HepG2 (cell line): ENCODE results near the gene BCL7A. TPM values are rescaled to one million over a fixed set of nuclear protein-coding genes. Genes with fewer than 3 reads are reported as not detected.

Experiments used
- ATAC-seq: fragments of 200-7000 bp; cut with Tn5 transposase; 3 replicates; pipeline ENCODE4 v1.9.1; 2020; ENCODE audit warnings: mild to moderate bottlenecking, moderate library complexity
- BruUV-seq: library from RNA; stranded (reverse); fragments of 400-500 nt; replicated peaks from 2 replicates; lab custom pipeline; 2021; lab: Mats Ljungman, UMichigan
- CTCF ChIA-PET: fragments of 300-600 bp; formaldehyde crosslinking; extraction: SDS; loops from one replicate; lab custom pipeline; 2021; ENCODE audit warnings: low total read pairs, inconsistent platforms, low intra/inter-chr PET ratio; lab: Yijun Ruan, JAX
- POLR2A ChIA-PET: fragments of 350-600 bp; sonication (Branson Sonifier 250); formaldehyde crosslinking; loops from one replicate; lab custom pipeline; 2020; ENCODE audit warnings: antibody characterized with exemption, inconsistent platforms; lab: Yijun Ruan, JAX
- DNase-seq: peaks from one replicate; pipeline ENCODE4 v3.0.0-alpha.2; 2015; ENCODE audit warnings: low spot score
- FAIRE-seq: peaks from 3 replicates; lab custom pipeline; 2011; peaks lifted over from hg19 to GRCh38; lab: Jason Lieb, UNC
- H2AFZ ChIP-seq: one replicate; pipeline ENCODE4 v1.6.1; 2011; ENCODE audit warnings: low read length, inconsistent platforms
- H3K27ac ChIP-seq: fragments of 300-600 bp; 3 replicates; pipeline ENCODE4 v1.8.0; 2011; ENCODE audit warnings: mixed run types, mild to moderate bottlenecking, mixed read lengths, low read length, inconsistent platforms; ENCODE audit not compliant: insufficient read depth; ENCODE audit errors: extremely low read length
- H3K27me3 ChIP-seq, 2 experiments: fragments of 200-600 bp in 1 of 2; 2 replicates in 1 of 2; 3 replicates in 1 of 2; pipeline versions ENCODE4 v1.6.0 to v1.8.0; 2011; ENCODE audit warnings: low read length in 2 of 2, mild to moderate bottlenecking in 2 of 2, moderate library complexity in 2 of 2, inconsistent platforms in 1 of 2; ENCODE audit not compliant: insufficient read depth in 2 of 2, control insufficient read depth in 1 of 2
- H3K36me3 ChIP-seq, 2 experiments: fragments of 200-600 bp in 1 of 2; replicated peaks in 1 of 2; 2 replicates in 1 of 2; 3 replicates in 1 of 2; pipeline versions ENCODE4 v1.5.1 to v1.8.0; 2011; ENCODE audit warnings: low read length in 2 of 2, inconsistent platforms in 1 of 2; ENCODE audit not compliant: insufficient read depth in 2 of 2, control insufficient read depth in 1 of 2
- H3K4me1 ChIP-seq: 2 replicates; pipeline ENCODE4 v1.5.1; 2012; ENCODE audit warnings: low read length, inconsistent platforms; ENCODE audit not compliant: insufficient read depth
- H3K4me2 ChIP-seq: 2 replicates; pipeline ENCODE4 v1.6.0; 2011; ENCODE audit warnings: low read depth, low read length, inconsistent platforms
- H3K4me3 ChIP-seq, 3 experiments: fragments of 200-600 bp in 1 of 3; sonication (generic), shearing (Covaris generic) in 1 of 3; replicated peaks in 1 of 3; 2 replicates each; pipeline ENCODE4 v1.5.1; 2011 to 2016; ENCODE audit warnings: low read length in 3 of 3, inconsistent platforms in 2 of 3, low read depth in 2 of 3, mild to moderate bottlenecking in 2 of 3, control low read depth in 1 of 3, mixed read lengths in 1 of 3; ENCODE audit not compliant: insufficient read depth in 1 of 3
- H3K79me2 ChIP-seq: one replicate; pipeline ENCODE4 v1.6.1; 2011; ENCODE audit warnings: low read length, inconsistent platforms; ENCODE audit not compliant: insufficient read depth
- H3K9ac ChIP-seq: 2 replicates; pipeline ENCODE4 v1.6.0; 2011; ENCODE audit warnings: mild to moderate bottlenecking, low read depth, low read length, inconsistent platforms; ENCODE audit not compliant: insufficient read depth
- H3K9me3 ChIP-seq: 2 replicates; pipeline ENCODE4 v1.5.1; 2012; ENCODE audit warnings: mild to moderate bottlenecking, low read length
- H4K20me1 ChIP-seq: 2 replicates; pipeline ENCODE4 v1.6.0; 2011; ENCODE audit warnings: inconsistent platforms, mild to moderate bottlenecking, low read length, moderate library complexity; ENCODE audit not compliant: insufficient read depth
- CHCHD3 ChIP-seq: sonication (generic); formaldehyde crosslinking; IDR thresholded peaks from 2 replicates; pipeline ENCODE4 v1.8.0; 2022; ENCODE audit warnings: mild to moderate bottlenecking, missing genetic modification reagents, moderate library complexity
- KDM2A ChIP-seq: sonication (generic); formaldehyde crosslinking; IDR thresholded peaks from 2 replicates; pipeline ENCODE4 v1.4.0; 2020; ENCODE audit warnings: low read depth, missing genetic modification reagents, borderline replicate concordance
- MAX ChIP-seq: IDR thresholded peaks from 2 replicates; pipeline ENCODE4 v1.6.1; 2012; ENCODE audit warnings: inconsistent platforms
- MAZ ChIP-seq, 2 experiments: sonication (generic) in 1 of 2; formaldehyde crosslinking in 1 of 2; IDR thresholded peaks; 2 replicates each; pipeline versions ENCODE4 v1.5.0 to v1.6.1; 2012 to 2020; ENCODE audit warnings: low read depth in 2 of 2, mild to moderate bottlenecking in 2 of 2, borderline replicate concordance in 1 of 2, improper control_type of control experiment in 1 of 2, low read length in 1 of 2, missing genetic modification reagents in 1 of 2, moderate library complexity in 1 of 2
- MYPOP ChIP-seq: sonication (generic); formaldehyde crosslinking; IDR thresholded peaks from 2 replicates; pipeline ENCODE4 v1.8.1; 2023; ENCODE audit warnings: mild to moderate bottlenecking, moderate library complexity, missing genetic modification reagents
- NR0B2 ChIP-seq: sonication (generic); formaldehyde crosslinking; IDR thresholded peaks from 2 replicates; pipeline ENCODE4 v1.4.0; 2020; ENCODE audit warnings: mild to moderate bottlenecking, missing genetic modification reagents
- RARA ChIP-seq: IDR thresholded peaks from 2 replicates; pipeline ENCODE4 v1.6.1; 2016; ENCODE audit warnings: missing genetic modification reagents, missing compliant biosample characterization
- RBM22 ChIP-seq: fragments of 200-400 bp; formaldehyde crosslinking; optimal IDR thresholded peaks from 2 replicates; pipeline ENCODE3; 2017; ENCODE audit warnings: mild to moderate bottlenecking, low read length, moderate library complexity
- REXO4 ChIP-seq: sonication (generic); formaldehyde crosslinking; IDR thresholded peaks from 2 replicates; pipeline ENCODE4 v1.8.0; 2022; ENCODE audit warnings: missing genetic modification reagents, mild to moderate bottlenecking, borderline replicate concordance
- THAP8 ChIP-seq: sonication (generic); formaldehyde crosslinking; IDR thresholded peaks from 2 replicates; pipeline ENCODE4 v1.5.1; 2020; ENCODE audit warnings: missing genetic modification reagents, mild to moderate bottlenecking, borderline replicate concordance
- TRIM22 ChIP-seq: fragments of 450-650 bp; IDR thresholded peaks from 2 replicates; pipeline ENCODE4 v1.6.1; 2017
- WIZ ChIP-seq: sonication (generic); formaldehyde crosslinking; IDR thresholded peaks from 2 replicates; pipeline ENCODE4 v1.5.1; 2020; ENCODE audit warnings: mild to moderate bottlenecking, missing genetic modification reagents
- ZKSCAN8 ChIP-seq: IDR thresholded peaks from 2 replicates; pipeline ENCODE4 v1.6.1; 2016; ENCODE audit warnings: borderline replicate concordance, missing genetic modification reagents, missing compliant biosample characterization
- ZNF263 ChIP-seq: sonication (generic); formaldehyde crosslinking; IDR thresholded peaks from 2 replicates; pipeline ENCODE4 v1.4.0; 2020; ENCODE audit warnings: missing genetic modification reagents
- ZNF326 ChIP-seq: sonication (generic); formaldehyde crosslinking; IDR thresholded peaks from 2 replicates; pipeline ENCODE4 v1.4.0; 2020; ENCODE audit warnings: missing genetic modification reagents, borderline replicate concordance
- ZNF691 ChIP-seq: sonication (generic); formaldehyde crosslinking; IDR thresholded peaks from 2 replicates; pipeline ENCODE4 v1.4.0; 2020; ENCODE audit warnings: missing genetic modification reagents, low read depth, mild to moderate bottlenecking, borderline replicate concordance
- WGBS: methylation state at CpG from one replicate; pipeline ENCODE4 v1.1.6; 2017; ENCODE audit warnings: low lambda C conversion rate; 5-methylcytosine and 5-hydroxymethylcytosine counted together
- in situ Hi-C: cut with HindIII; loops from 2 replicates; pipeline ENCODE4 v1.10.0; 2017; ENCODE audit warnings: low pct_unique_long_range_greater_than_20kb; ENCODE audit not compliant: extremely low pct_ligation_motif_present
- intact Hi-C: fragments of 100-400 bp; cut with micrococcal nuclease; formaldehyde crosslinking; loops from one replicate; pipeline ENCODE4 v1.10.0; 2022; ENCODE audit not compliant: unreplicated experiment
- polyA plus RNA-seq, 8 experiments: library from polyadenylated mRNA; depleted of rRNA in 3 of 8; stranded (reverse) in 7 of 8; unstranded in 1 of 8; fragments of >200 nt; fragmentation: Illumina TruSeq in 4 of 8; extraction: Trizol in 4 of 8; gene quantifications; 2 replicates each; pipeline versions ENCODE4 v1.2.1 to v1.2.3, GENCODE V29; 2011 to 2016; ENCODE audit warnings: low read depth in 4 of 8, missing spikeins in 1 of 8, mixed read lengths in 1 of 8; ENCODE audit not compliant: insufficient read depth in 1 of 8
- total RNA-seq, 5 experiments: library from RNA; depleted of rRNA; stranded (reverse); fragments of >200 nt; fragmentation: Illumina TruSeq; extraction: Trizol; gene quantifications; 2 replicates each; pipeline ENCODE4 v1.2.3, GENCODE V29; 2016; ENCODE audit warnings: low read depth in 1 of 5

Gene BCL7A
- total and polyA plus RNA-seq, 2 of the 13 experiments (the other 11 are each of a cell fraction or from before 2014, with no cell fraction given) = 4.1 to 6.2 TPM

GRCh38 chr12:122024132-122024785, 2.6 kb downstream of the BCL7A start:
- Histone ChIP-seq H2AFZ (no peak overlapping the region), H3K36me3 (peaks cover 0 to 1% of the 10 kb centered on the region in 2 experiments; a peak in 1 of 5 replicates), H3K4me2 (peak overlapping the region; percentile 90), H3K79me2 (peaks cover 20% of the 10 kb centered on the region), H3K27ac (peak overlapping the region; percentile 79), H3K27me3 (peaks cover 0 to 12% of the 10 kb centered on the region in 2 experiments; a peak in 1 of 5 replicates), H3K9me3 (no peaks in the 10 kb centered on the region), H3K4me3 (peak overlapping the region; percentile 71 to 81 (median 73); a peak in 5 of 6 replicates), H3K9ac (peak overlapping the region; percentile 73), H4K20me1 (0 out of 2 replicates have a peak, but pooled peaks cover 3% of the 10 kb centered on the region), H3K4me1 (peaks cover 37% of the 10 kb centered on the region)
- ChIA-PET CTCF (no interaction called here), POLR2A (interaction anchor here (1.0 to 2.0 kb wide), 8 partner anchors 11 to 228 kb away, joined by 3 to 9 read pairs (median 4); partner anchors contain the start of genes DIABLO and PSMD9)
- WGBS = 17% methylated on average over 14 of the region's 16 CpGs
- DNase-seq = peak; percentile 20
- in situ Hi-C loops (no loop called here), intact Hi-C loops (loop anchor here (10.0 kb wide), 1 partner anchor 109 kb away; the partner anchor contains the start of gene CFAP251)
- BruUV-seq = no TSS peak
- ATAC-seq = peak; percentile 32
- FAIRE-seq = peak; percentile 49
- TF ChIP-seq RARA (0 out of 2 replicates have a peak, but pooled peaks have one; percentile 9), CHCHD3 (CRISPR knock-in tag) (no peak), REXO4 (CRISPR knock-in tag) (no peak), ZNF263 (CRISPR knock-in tag) (peak; percentile 70), MAZ (IDR thresholded peaks at IDR 0.05; ENCODE audit: borderline replicate concordance, low read depth, low read length) (no peak), MAZ (CRISPR knock-in tag; IDR thresholded peaks at IDR 0.05; ENCODE audit: low read depth) (no peak), MAX (no peak), MYPOP (CRISPR knock-in tag) (0 out of 2 replicates have a peak, but pooled peaks have one; percentile 18), WIZ (no peak), ZNF691 (CRISPR knock-in tag) (no peak), TRIM22 (no peak), NR0B2 (CRISPR knock-in tag) (no peak), RBM22 (no peak), THAP8 (no peak), KDM2A (CRISPR knock-in tag) (no peak), ZNF326 (CRISPR knock-in tag) (no peak), ZKSCAN8 (CRISPR knock-in tag) (no peak)
